DND-41 (cell line): ENCODE data around the gene WDR90.

ENCODE experiments used
- ATAC-seq: fragments of 200-7000 bp; cut with Tn5 transposase; 3 replicates; pipeline ENCODE4 v1.9.1; 2021; ENCODE audit warnings: low read depth; ENCODE audit not compliant: insufficient read depth
- DNase-seq: peaks from one replicate; pipeline ENCODE4 v3.0.0-alpha.2; 2020
- H2AFZ ChIP-seq: 2 replicates; pipeline ENCODE4 v1.6.0; 2012; ENCODE audit warnings: low read depth, low read length
- H3K27ac ChIP-seq: 2 replicates; pipeline ENCODE4 v1.5.1; 2012; ENCODE audit warnings: low read length, inconsistent platforms
- H3K27me3 ChIP-seq: fragments of 200-600 bp; sonication (generic); 2 replicates; pipeline ENCODE4 v1.6.0; 2012; ENCODE audit warnings: low read length, mild to moderate bottlenecking, inconsistent platforms; ENCODE audit not compliant: insufficient read depth, poor library complexity
- H3K36me3 ChIP-seq: 2 replicates; pipeline ENCODE4 v1.5.1; 2012; ENCODE audit warnings: low read length, inconsistent platforms; ENCODE audit not compliant: insufficient read depth
- H3K4me1 ChIP-seq: 2 replicates; pipeline ENCODE4 v1.5.1; 2012; ENCODE audit warnings: mild to moderate bottlenecking, low read length; ENCODE audit not compliant: insufficient read depth
- H3K4me2 ChIP-seq: 2 replicates; pipeline ENCODE4 v1.6.0; 2012; ENCODE audit warnings: mild to moderate bottlenecking, moderate library complexity, low read length, inconsistent platforms; ENCODE audit not compliant: insufficient read depth
- H3K4me3 ChIP-seq, 2 experiments: fragments of 200-600 bp in 1 of 2; shearing (Covaris generic) in 1 of 2; 2 replicates each; pipeline ENCODE4 v1.5.1; 2012 to 2016; ENCODE audit warnings: inconsistent platforms in 2 of 2, low read length in 2 of 2, mild to moderate bottlenecking in 2 of 2, low read depth in 1 of 2, moderate library complexity in 1 of 2
- H3K79me2 ChIP-seq: 2 replicates; pipeline ENCODE4 v1.6.0; 2012; ENCODE audit warnings: low read length, inconsistent platforms; ENCODE audit not compliant: insufficient read depth
- H3K9ac ChIP-seq: 2 replicates; pipeline ENCODE4 v1.6.0; 2012; ENCODE audit warnings: low read depth, mild to moderate bottlenecking, inconsistent platforms, low read length, moderate library complexity
- H3K9me3 ChIP-seq: 2 replicates; pipeline ENCODE4 v1.5.1; 2012; ENCODE audit warnings: low read length, moderate library complexity, mild to moderate bottlenecking, inconsistent platforms; ENCODE audit not compliant: insufficient read depth, severe bottlenecking
- H4K20me1 ChIP-seq: 2 replicates; pipeline ENCODE4 v1.6.0; 2012; ENCODE audit warnings: low read length; ENCODE audit not compliant: insufficient read depth
- CTCF ChIP-seq: IDR thresholded peaks from 2 replicates; pipeline ENCODE4 v1.5.1; 2012; ENCODE audit warnings: borderline replicate concordance, low read length, moderate library complexity, mild to moderate bottlenecking; ENCODE audit not compliant: poor library complexity, severe bottlenecking; ENCODE audit errors: extremely low read depth
- EZH2 ChIP-seq: IDR thresholded peaks from 3 replicates; pipeline ENCODE4 v1.6.1; 2012; ENCODE audit warnings: borderline replicate concordance, low read depth, mild to moderate bottlenecking, moderate library complexity, low read length, inconsistent platforms; ENCODE audit not compliant: severe bottlenecking

The WDR90 gene

GRCh38 chr16:685967-686366, 36.8 kb downstream of the WDR90 start:
- ATAC-seq: no peak
- no peak for DNase-seq

GRCh38 chr16:686459-687260, 37.5 kb downstream of the WDR90 start:
- peaks cover 60% of the 10 kb centered on the region for H3K36me3 ChIP-seq
- DNase-seq (no peak), ATAC-seq (no peak)
- H3K4me3 ChIP-seq: no peak overlapping the region
- H3K27ac ChIP-seq: no peak overlapping the region
- H4K20me1 ChIP-seq: peaks cover 33% of the 10 kb centered on the region
- H2AFZ ChIP-seq: no peak overlapping the region
- no peak for TF ChIP-seq CTCF
- no peak for TF ChIP-seq EZH2
- no peak overlapping the region for H3K9ac ChIP-seq
- H3K79me2 ChIP-seq: peaks cover 44% of the 10 kb centered on the region
- no peaks in the 10 kb centered on the region for H3K9me3 ChIP-seq
- peaks cover 74% of the 10 kb centered on the region for H3K4me1 ChIP-seq
- H3K4me2 ChIP-seq: no peak overlapping the region
- no peaks in the 10 kb centered on the region for H3K27me3 ChIP-seq

More at GRCh38 chr16:685967-686366, 36.8 kb downstream of the WDR90 start:
- Histone ChIP-seq H3K4me2 (no peak overlapping the region), H3K9ac (no peak overlapping the region), H4K20me1 (peaks cover 40% of the 10 kb centered on the region), H2AFZ (no peak overlapping the region), H3K36me3 (peaks cover 67% of the 10 kb centered on the region), H3K4me3 (no peak overlapping the region), H3K27me3 (no peaks in the 10 kb centered on the region), H3K79me2 (peaks cover 51% of the 10 kb centered on the region), H3K27ac (no peak overlapping the region), H3K4me1 (peaks cover 81% of the 10 kb centered on the region), H3K9me3 (no peaks in the 10 kb centered on the region)
- TF ChIP-seq EZH2 (no peak), CTCF (peak; percentile 51)

GRCh38 chr16:687499-687898, 38.3 kb downstream of the WDR90 start:
- H3K27me3 ChIP-seq: no peaks in the 10 kb centered on the region
- peaks cover 65% of the 10 kb centered on the region for H3K4me1 ChIP-seq
- H3K36me3 ChIP-seq: peaks cover 52% of the 10 kb centered on the region
- ATAC-seq: no peak
- no peak overlapping the region for H3K9ac ChIP-seq
- H3K9me3 ChIP-seq: no peaks in the 10 kb centered on the region
- peak overlapping the region; percentile 19; the same call in 1 of the 2 replicates for H3K4me2 ChIP-seq
- no peak for TF ChIP-seq CTCF
- no peak for TF ChIP-seq EZH2
- H4K20me1 ChIP-seq: peaks cover 25% of the 10 kb centered on the region
- peaks cover 35% of the 10 kb centered on the region for H3K79me2 ChIP-seq
- no peak overlapping the region for H3K27ac ChIP-seq
- no peak for DNase-seq
- H3K4me3 ChIP-seq: no peak overlapping the region
- H2AFZ ChIP-seq: no peak overlapping the region
